Globus pallidus (tissue), 1 donor: Measurements from ENCODE around the gene KLC1.
A peak's percentile ranks its signal among the peaks of the same experiment; 100 is the strongest.

Experiments used
- DNase-seq: peaks from one replicate; pipeline ENCODE4 v3.0.0-alpha.2; 2015; ENCODE audit warnings: low spot score

KLC1 gene

DNA sequence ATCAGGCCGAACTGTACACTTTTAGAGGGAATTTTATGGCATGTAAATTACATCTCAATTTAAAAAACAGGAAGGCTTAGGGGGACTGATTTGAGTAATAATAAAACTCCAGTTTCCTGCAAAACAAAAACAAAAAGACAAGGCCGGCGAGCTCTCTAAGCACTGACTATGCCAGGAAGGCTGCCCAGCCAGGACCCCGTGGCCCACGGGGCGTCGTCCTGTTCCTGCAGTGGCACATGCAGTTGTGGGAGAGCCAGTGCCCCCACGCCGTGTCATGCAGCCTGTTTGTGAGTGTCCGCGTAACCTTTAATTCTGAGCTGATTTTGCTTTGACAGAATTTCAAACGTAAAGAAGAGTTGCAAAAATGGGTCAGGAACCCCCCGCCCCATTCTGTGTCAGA is 75.7 kb downstream of the KLC1 start:
- DNase-seq, result no peak

DNA sequence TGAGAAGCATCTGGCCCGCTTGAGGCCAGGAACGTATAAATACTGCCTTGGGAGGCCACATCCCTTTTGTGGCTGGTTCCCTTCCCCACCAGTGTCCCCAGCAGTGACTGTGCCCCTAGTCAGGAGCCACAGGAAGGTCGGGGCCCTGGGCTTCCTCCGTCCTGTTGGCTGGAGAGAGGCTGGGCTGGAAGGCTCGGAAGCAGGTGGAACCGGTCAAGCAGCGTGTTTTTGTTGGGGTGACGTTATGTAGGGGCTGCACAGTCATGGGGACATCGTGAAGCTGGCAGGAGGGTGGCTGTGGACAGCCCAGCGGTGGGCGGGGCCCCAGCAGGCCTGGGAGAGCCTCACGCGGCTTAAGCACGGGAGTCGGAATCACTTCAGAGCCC is 76.1 kb downstream of the KLC1 start:
- no peak for DNase-seq

DNA sequence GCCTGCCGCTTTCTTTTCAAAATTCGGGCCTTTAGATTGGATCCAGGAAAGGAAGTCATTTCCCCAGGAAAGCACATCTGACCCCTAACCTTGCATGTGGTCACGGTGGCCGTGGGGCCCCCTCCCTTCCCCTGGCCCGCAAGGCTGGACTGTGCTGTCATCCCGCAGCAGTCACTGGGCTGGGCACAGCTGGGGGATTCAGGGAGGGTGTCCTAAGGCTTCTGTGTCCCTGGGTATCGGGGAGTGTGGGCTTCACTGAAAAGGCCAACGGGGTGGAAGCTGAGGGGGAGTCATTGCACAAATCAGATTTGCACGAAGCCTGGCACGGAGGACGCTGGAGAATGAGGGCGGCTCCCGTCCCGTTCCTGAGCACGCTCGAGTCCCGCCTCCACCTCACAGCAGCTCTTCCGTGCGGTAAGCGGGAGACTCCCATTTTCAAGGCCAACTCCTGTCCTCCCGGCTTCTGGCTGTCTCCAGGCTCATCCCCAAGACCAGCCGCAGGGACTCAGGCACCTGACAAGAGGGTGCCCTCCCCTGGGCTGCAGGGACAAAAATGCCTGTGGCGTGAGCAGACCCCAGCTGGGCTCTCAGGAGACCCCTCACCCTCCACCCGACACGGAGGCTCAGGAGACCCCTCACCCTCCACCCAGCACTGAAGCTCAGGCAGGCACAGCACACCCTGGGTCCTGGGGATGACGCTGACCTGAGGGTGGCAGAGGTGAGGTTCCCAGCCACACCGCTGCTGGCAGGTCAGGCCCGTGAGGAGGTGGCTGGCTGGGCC is 76.7 kb downstream of the KLC1 start:
- DNase-seq, result no peak

GRCh38 chr14:103706551-103707328 is 77.7 kb downstream of the KLC1 start:
- DNase-seq, result no peak

DNA sequence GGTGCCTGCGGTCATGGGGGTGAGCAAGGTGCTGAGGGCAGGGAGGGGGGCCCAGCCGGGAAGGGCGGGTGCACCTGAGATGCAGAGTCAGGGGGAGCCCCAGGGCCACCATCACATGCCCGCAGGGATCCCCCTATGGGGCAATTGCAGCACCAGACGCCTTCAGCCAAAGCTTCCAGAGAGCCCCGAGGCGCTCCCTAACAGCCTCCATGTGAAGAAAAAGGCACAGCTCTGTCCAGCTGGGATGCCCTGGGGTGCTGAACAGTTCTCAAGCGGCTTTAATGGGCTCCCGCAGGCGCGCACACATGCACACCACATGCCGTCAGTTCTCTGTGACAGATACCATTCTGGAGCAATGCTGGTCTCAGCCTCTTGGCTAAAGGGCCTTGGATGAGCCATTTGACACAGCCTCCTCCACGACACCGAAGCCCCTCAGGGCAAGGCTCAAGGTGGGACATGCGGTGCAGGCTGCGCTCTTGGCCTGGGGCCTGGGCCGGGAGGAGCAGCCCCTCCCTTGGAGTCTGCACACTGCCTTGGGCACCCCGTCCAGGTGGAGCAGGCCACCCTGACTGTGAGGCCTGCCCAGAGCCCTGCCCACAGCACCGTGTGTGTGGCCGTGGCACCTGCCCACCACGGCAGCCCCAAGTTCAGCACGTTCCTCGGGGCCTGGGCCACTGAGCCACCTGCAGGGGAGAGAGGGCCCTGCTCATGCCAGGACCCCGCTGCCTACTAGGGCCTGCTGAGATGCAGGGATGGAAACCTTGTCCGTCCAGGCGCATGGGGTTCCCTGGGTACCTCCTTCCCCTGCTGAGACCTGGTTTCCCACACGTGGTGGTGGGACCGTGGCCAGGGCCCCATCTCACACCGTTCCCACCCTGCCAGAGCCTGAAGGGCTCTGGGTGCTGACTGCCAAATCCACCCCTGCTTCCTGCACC is 78.6 kb downstream of the KLC1 start:
- DNase-seq, result no peak

DNA sequence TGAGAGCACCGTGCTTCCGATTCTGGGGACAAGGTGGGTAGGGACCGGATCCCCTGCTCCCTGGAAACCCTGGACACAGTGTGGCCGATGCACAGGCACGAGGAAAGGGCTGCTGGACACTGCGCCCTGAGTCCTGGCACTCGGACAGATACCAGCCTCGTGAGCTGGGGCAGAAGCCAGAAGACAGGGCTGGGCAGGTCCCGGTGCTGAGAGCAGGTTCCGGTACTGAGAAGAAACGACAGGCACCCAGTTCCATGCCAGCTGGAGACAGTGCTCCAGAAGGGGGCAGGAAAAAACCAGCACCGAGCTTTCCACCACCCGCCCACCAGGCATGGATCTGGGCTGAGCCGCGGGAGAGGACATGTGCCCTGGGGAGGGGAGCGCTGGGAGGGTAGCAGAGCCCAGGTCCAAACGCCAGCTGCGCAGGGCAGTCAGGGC is 79.8 kb downstream of the KLC1 start:
- peak; percentile 47 for DNase-seq

GRCh38 chr14:103709814-103710213 is 80.8 kb downstream of the KLC1 start:
- no peak for DNase-seq

- no peak for DNase-seq
Measured at GRCh38 chr14:103710771-103711377, 81.9 kb downstream of the KLC1 start.

DNA sequence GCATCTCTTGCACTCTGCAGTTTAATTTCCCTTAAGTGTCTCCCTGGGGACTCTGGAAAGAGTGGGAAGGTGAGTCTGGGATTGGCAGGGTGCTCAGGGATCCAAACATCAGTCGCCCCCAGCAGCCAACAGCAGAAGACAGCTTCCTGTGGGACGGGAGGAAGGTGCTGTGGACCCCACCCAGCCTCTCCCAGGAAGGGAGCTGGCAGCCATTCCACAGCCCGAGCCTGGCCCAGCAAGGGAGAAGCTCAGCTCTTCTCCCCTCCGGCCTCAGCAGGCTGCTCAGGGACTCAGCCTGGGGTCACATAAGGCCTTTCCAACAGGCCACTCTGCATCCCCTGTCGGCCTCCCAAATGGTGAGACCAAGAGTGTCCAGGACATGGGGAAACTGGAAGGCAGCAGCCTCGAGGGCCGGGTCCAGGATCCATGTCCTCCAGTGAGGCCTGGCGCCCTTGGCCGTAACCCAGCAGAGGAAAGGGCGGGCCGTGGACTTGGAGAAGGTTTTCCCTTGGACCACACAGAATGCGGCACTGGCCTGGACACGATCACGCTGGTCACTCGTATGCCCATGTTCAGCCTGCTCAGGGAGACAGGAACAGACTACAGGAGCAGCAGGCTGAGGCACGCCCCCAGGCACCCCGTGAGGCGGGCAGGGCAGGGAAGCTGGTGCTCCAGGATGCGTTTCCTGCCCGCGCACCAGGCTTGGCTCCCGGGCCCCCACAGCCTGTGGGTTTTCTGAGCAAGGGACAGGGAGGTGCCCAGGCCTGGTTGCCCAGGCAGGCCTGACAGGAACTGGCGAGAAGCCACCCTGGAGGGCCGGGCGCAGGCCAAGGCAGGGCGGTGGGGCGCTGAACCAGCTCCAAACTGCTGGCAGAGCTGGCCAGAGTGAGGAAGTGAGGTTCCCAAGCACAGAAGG is 82.8 kb downstream of the KLC1 start:
- peak; percentile 52 for DNase-seq

GRCh38 chr14:103712633-103713247 is 83.7 kb downstream of the KLC1 start:
- DNase-seq, result no peak

- no peak for DNase-seq
Measured at GRCh38 chr14:103713304-103714062, 84.5 kb downstream of the KLC1 start.

GRCh38 chr14:103714063-103714724 is 85.2 kb downstream of the KLC1 start:
- DNase-seq, result no peak

DNA sequence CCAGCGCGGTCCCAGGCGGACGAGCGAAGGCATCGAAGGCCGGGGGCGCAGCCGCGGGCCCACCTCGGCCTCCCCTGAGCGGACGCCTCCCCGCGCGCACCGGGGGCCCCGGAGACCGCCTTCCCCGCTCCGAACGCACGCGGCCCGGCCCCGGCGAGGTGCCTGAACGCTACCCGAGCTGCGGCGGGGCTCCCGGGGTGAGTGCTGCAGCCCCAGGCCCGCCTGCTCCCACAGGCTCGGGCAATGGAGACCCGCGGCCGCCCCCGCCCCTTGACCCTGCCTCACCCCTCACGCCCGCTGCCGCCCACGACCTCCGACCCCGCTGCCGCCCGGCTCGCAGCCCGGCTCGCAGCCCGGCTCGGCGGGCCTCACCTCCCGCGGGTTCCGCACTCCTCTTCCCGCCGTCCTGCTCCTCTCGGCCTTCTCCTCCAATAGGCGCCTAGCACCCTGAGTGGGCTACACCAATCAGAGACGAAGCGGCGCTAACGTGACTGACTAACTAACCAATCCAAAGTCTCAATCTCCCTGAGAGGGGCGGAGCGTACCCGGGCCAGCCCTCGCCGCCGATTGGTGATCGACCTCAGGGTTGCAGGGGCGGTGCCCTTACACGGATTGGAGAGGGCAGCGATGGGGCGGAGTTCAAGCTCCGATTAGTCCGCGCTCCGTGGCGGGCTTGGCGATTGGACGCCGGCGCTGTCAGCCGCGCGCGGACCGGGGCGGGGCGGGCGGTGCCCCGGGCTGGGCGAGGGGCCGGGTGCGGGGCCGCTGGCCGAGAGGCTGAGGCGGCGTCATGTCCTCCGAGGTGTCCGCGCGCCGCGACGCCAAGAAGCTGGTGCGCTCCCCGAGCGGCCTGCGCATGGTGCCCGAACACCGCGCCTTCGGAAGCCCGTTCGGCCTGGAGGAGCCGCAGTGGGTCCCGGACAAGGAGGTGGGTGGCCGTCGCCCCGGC is 86.3 kb downstream of the KLC1 start, which contains the start of the genes XRCC3 and ZFYVE21:
Gene XRCC3, minus strand, starts transcription at position 400 of the 949 bp plus-strand sequence. CDS start 4,364 bp downstream, outside the sequence.
Gene ZFYVE21, plus strand, starts transcription at position 759 of the 949 bp plus-strand sequence. Its CDS starts 32 bp downstream, at position 791.
- DNase-seq, result peak; percentile 99

DNA sequence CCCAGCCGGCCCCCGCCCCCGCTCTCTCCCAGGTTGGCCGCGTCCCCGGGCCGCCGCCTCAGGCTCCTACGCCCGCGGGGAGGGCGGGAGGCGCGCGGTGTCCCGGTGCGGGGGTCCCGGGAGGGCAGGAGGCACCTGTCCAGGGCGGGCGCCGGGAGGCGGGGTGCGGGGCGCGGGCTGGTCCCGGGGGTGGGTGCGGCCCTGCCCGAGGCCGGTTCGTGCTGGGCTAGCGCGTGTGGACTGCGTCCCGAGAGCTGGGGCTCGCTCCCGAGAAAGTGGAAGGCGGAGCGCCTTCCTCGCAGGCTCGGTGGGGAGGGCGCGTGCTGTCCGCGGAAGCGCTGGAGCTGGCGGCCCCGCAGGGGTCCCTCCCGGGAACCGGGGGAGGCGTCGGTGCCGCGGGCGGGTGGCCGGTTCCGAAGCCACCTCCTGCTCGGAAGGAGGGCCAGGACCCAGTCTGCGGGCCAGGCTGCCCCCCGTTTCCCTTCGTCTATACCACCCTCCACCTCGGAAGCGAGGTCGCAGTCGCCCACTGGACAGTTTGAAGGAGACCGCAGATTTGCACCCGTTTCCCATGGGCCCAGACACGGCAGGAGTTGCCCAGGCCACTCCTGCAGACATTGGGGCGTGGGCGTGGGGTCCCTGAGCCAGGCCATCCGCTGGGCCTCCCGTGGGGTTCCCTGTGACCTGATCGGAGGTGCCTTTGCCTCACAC is 87.2 kb downstream of the KLC1 start:
- no peak for DNase-seq

- DNase-seq, result no peak
Measured at GRCh38 chr14:103716899-103717411, 87.9 kb downstream of the KLC1 start.

- DNase-seq, result no peak
Measured at GRCh38 chr14:103718572-103718971, 89.6 kb downstream of the KLC1 start.

GRCh38 chr14:103719751-103720150 is 90.7 kb downstream of the KLC1 start:
- no peak for DNase-seq
